Kidney epithelial cell (primary cell): Measurements from ENCODE around the gene FASN. TPM values are rescaled to one million over a fixed set of nuclear protein-coding genes. Genes with fewer than 3 reads are reported as not detected.

Source experiments
- DNase-seq: peaks from one replicate; pipeline ENCODE4 v3.0.0-alpha.2; 2010; ENCODE audit warnings: low read depth
- H3K27me3 ChIP-seq: 2 replicates; pipeline ENCODE4 v1.6.0; 2011; ENCODE audit warnings: low read length; ENCODE audit not compliant: control insufficient read depth, insufficient read depth
- H3K36me3 ChIP-seq: 2 replicates; pipeline ENCODE4 v1.5.1; 2011; ENCODE audit warnings: low read length; ENCODE audit not compliant: control insufficient read depth, insufficient read depth
- H3K4me3 ChIP-seq: 2 replicates; pipeline ENCODE4 v1.5.1; 2011; ENCODE audit warnings: low read depth, mild to moderate bottlenecking, control low read depth, low read length
- total RNA-seq: library from RNA; depleted of rRNA; stranded (reverse); fragments of >200 nt; gene quantifications from 2 replicates; pipeline ENCODE4 v1.2.3, GENCODE V29; 2015
- TF ChIP-seq, protein P1 (sequence below): IDR thresholded peaks from 2 replicates; pipeline ENCODE4 v1.5.1; 2011; ENCODE audit warnings: mild to moderate bottlenecking, moderate library complexity, low read length, control low read depth, inconsistent platforms; ENCODE audit not compliant: insufficient read depth, poor library complexity, severe bottlenecking

Gene FASN
- total RNA-seq, 1 donor from 2014 or later, result 202 TPM

DNA sequence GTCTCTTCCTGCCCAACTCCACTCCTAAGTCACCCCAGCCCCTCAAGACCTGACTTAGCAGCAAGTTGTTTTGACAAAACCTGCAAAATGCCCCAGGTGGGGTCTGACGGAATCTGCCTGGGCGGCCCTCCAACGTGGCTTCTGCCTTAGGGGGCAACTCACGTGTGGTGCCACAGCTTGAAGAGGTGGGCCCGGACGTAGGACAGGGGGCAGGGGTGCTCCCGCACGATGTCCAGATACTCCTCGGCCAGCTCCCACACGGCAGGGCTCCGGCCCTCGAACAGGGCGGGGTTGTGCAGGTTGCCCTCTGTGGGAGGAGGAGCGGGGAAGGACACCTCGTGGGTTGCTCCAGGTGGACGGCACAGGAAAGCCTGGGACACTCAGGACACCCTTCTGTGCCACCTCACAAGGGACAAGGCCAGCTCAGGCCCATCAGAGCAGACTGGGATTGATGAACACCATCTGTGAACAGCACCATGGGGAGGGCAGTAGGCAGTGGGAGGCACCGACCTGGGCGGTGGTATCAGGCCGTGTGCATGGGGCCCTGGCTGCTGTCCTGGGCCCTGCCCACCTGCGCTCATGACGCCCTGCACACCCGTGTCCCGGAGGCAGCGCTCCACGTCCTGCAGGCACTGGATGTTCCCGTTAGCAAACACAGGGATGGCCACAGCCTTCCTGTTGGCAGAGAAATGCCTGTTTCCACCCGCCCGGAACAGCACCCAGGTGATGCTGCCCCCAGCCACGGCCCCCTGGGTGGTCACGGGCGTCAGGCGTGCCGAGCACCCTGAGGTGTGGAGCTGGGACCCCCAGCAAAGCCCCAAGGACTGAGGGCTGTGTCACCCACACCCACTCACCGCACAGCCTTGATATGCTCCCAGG, 36.8 kb downstream of the FASN start:
- Histone ChIP-seq H3K36me3 (no peaks in the 10 kb centered on the region), H3K27me3 (no peaks in the 10 kb centered on the region)
- TF ChIP-seq, protein P1, sequence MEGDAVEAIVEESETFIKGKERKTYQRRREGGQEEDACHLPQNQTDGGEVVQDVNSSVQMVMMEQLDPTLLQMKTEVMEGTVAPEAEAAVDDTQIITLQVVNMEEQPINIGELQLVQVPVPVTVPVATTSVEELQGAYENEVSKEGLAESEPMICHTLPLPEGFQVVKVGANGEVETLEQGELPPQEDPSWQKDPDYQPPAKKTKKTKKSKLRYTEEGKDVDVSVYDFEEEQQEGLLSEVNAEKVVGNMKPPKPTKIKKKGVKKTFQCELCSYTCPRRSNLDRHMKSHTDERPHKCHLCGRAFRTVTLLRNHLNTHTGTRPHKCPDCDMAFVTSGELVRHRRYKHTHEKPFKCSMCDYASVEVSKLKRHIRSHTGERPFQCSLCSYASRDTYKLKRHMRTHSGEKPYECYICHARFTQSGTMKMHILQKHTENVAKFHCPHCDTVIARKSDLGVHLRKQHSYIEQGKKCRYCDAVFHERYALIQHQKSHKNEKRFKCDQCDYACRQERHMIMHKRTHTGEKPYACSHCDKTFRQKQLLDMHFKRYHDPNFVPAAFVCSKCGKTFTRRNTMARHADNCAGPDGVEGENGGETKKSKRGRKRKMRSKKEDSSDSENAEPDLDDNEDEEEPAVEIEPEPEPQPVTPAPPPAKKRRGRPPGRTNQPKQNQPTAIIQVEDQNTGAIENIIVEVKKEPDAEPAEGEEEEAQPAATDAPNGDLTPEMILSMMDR, result no peak

DNA sequence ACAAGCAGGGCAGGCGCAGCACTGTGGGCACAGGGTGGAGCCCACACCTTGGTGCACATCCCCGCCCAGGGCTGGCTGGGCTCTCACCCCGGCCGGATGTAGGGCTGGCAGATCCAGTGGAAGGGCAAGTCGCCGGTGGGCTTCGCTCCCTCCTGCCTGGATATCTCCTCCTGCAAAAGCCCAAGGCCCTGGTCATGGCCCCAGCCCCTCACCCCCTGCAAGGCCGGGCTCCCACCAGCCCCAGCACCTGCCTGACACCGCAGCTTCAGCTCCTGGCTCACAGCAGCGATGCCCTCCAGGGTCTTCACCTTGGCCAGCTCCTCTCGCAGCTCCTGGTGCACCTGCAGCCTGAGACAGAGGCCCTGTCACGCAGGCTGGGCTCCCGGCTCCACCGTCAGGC, 37.4 kb downstream of the FASN start:
- no peak for DNase-seq
- Histone ChIP-seq H3K36me3 (no peaks in the 10 kb centered on the region), H3K27me3 (no peaks in the 10 kb centered on the region), H3K4me3 (no peak overlapping the region)
- TF ChIP-seq, protein P1, result no peak

More for the DNA sequence above, 36.8 kb downstream of the FASN start:
- H3K4me3 ChIP-seq, result no peak overlapping the region
- no peak for DNase-seq

DNA sequence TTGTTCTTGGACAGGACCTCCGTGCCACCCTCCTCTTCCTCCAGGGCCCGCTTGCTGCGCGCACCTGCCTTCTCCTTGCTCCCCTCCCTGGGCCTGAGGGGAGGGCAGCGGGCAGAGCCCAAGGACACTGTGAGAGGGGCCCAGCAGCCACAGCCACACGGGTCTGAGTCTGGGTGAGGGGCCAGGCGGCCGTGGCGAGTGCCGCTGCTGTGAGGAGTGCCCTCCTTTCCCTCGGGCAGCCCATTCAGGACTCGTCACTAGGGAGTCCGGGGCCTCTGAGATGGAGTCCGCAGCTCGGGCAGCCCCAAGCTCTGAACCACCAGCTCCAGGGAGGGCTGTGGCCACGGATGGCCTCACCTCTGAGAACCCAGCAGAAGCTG, 38.0 kb downstream of the FASN start:
- TF ChIP-seq, protein P1, result no peak
- Histone ChIP-seq H3K27me3 (no peaks in the 10 kb centered on the region), H3K36me3 (no peaks in the 10 kb centered on the region), H3K4me3 (no peak overlapping the region)
- DNase-seq, result no peak

DNA sequence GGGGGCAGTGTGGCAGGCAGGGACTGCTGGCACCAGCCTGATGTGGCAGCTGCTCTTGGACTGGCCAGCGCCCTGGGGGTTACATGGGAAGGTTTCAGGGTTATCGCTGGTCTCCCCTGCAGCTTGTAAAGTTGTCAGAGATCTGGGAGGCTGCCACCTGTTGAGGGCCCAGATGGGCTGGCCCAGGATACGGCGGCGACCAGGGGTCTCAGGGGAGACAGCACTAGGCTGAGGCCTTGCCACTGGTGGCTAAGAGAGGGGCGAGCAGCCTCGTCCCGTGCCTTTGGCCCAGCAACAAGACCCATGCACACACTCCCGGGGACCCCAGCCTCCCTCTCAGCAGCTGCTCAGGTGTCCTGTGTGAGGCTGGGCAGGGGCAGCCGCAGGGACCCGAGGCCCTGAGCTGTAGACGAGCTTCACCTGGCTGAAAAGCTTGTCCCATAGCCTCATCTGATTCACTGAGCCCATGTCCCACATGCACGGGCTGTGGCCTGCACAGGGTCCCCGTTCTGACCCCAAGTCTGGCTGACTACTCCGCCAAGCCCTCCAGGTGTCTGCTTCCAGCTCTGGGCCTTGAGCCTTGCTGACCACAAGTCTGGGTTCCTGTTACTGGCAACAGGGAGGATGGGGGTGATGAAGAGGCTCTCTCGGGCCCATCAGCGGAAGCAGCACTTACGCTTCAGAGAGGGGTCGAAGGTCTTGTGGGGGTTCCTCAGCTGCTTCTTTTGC, 38.6 kb downstream of the FASN start:
- DNase-seq, result no peak
- H3K36me3 ChIP-seq, result no peaks in the 10 kb centered on the region
- TF ChIP-seq, protein P1, result no peak
- no peak overlapping the region for H3K4me3 ChIP-seq
- no peaks in the 10 kb centered on the region for H3K27me3 ChIP-seq

DNA sequence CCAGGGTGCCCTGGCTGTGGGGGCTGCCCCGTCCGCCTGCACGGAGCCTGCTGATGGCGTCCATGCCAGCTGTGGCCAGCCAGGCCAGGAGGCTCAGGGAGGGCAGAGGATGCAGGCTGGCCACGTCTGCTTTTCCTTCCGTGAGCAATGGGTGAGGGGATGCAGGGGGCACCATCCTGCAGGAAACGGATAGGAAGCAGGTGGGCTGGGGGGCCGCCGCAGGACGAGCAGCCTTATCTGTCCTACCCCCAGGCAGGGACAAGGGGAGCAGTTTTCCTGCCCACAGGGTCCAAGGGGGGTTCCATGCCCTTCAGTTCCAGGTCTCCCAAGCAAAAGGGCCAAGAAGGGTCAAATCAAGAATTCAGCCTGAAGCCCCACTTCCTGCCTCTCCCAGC, 39.2 kb downstream of the FASN start:
- Histone ChIP-seq H3K36me3 (no peaks in the 10 kb centered on the region), H3K27me3 (no peaks in the 10 kb centered on the region), H3K4me3 (no peak overlapping the region)
- DNase-seq, result no peak
- TF ChIP-seq, protein P1, result no peak
